Measurements from ENCODE around the gene IGFN1.

Gene IGFN1

DNA sequence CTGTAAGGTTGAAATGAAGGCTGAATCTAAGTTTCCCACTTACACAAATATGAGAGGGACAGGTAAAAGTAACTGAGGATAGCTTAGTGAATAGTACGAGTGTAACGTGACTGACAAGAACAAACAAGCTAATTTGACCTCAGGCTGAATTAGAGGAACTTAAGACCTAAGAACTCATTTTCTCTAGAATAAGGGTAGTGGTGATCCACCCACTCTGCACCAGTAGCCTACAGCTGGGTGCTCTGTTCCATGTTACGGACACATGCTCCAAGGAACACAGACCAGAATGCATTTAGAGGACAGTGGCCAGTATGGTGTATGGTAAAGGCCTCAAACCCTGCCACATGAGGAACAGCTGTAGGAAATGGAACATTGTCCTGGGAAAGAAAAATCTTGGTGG lies 21.4 kb upstream of the IGFN1 start:
- TF ChIP-seq, protein P1, sequence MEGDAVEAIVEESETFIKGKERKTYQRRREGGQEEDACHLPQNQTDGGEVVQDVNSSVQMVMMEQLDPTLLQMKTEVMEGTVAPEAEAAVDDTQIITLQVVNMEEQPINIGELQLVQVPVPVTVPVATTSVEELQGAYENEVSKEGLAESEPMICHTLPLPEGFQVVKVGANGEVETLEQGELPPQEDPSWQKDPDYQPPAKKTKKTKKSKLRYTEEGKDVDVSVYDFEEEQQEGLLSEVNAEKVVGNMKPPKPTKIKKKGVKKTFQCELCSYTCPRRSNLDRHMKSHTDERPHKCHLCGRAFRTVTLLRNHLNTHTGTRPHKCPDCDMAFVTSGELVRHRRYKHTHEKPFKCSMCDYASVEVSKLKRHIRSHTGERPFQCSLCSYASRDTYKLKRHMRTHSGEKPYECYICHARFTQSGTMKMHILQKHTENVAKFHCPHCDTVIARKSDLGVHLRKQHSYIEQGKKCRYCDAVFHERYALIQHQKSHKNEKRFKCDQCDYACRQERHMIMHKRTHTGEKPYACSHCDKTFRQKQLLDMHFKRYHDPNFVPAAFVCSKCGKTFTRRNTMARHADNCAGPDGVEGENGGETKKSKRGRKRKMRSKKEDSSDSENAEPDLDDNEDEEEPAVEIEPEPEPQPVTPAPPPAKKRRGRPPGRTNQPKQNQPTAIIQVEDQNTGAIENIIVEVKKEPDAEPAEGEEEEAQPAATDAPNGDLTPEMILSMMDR (IDR thresholded peaks at IDR 0.05), result no peak

DNA sequence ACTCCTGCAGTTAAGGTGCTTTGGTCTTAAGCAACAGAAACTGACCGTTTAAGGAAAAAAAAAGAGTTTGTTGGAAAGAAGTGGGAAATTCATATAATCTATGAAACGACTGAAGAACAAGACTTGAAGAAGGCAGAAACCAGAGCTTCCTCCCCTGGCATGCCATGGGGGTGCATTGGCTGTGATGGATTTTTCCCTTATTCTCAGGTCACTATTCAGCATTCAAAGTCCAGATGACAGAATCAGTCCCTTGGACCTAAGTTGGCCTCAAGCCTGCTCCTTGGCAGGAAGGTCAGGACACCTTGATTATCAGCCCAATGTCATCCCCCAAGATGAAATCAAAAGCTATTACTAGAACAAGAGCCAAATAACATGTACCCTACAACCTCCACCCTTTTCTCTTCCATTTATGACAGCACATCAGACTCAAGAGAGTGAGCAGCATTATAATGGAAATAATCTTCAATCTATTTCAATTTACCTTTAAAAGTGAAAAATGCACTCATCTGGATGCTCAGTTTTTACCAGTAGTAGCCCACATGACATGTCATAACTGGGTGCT lies 20.6 kb upstream of the IGFN1 start:
- TF ChIP-seq, protein P1 (IDR thresholded peaks at IDR 0.05), result no peak

DNA sequence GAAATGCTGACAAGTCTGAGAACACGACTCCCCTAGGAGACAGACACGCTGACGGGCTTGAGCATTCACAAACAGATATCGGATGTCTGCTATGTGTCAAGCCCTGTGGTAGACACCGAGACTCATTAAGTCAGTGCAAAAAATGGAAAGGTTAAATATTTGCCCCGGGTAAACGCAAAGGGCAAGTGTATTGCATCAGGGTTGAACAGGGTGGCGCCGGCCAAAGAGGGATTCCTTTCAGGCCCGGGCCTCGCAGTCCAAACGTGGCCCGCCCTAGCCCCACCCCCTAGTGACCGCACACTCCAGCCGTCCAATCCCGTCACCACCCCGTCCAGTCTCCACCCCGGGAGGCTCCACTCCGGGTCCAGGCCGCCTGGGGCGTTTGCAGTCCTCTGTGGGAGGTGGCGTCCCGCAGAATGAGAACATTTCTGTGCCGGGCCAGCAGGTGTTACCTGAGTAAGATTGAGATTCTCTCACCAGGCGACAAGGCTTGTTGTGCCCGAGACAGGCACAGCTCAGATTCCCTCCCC lies 20.0 kb upstream of the IGFN1 start:
- TF ChIP-seq, protein P1 (IDR thresholded peaks at IDR 0.05), result no peak

DNA sequence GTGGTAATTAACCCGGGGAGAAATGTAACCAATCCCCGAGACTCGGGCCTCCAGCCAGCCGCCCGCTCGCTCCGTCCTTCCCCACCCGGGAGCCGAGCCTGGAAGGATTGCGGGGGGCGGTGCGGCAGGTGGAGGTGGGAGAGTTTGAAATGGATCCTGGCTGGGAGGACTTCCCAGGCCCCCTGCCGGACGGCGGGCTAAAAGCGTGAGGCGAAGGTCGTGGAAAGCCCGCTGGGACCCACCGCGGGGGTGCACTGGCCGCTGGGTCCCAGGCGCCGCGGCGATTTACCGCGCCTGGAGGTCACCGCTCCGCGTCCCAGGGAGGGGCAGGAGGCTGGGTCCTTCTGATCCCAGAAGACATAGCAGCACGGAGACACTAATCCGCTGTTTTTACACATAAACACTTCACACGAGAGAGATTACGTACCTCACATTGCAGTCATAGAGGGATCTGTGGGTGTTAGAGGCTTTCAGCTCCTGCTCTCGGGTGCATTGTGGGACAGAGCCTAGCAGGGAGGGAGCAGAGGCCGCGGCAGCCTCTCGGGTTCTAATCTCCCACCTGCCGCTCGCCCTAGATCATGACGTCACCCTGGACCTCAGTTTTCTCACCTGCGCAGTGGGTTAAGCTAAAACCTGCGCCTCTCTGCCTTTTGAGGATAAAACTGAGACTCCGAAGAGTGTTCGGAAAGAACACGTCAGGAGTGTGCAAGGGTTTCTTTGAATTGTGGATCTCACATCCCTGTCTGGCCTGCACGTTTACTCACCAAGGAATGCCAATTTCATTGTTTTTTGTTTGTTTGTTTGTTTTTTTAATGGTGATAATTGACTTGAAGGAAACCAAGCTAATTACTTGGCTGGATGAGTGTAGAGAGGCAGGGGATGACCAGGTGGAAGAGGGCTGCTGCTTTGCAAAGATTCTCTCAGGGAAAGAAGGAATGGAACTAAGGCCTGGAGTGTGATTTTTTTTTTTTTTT lies 19.3 kb upstream of the IGFN1 start:
- TF ChIP-seq, protein P1 (IDR thresholded peaks at IDR 0.05), result no peak; the same call in 1 of the 2 replicates

DNA sequence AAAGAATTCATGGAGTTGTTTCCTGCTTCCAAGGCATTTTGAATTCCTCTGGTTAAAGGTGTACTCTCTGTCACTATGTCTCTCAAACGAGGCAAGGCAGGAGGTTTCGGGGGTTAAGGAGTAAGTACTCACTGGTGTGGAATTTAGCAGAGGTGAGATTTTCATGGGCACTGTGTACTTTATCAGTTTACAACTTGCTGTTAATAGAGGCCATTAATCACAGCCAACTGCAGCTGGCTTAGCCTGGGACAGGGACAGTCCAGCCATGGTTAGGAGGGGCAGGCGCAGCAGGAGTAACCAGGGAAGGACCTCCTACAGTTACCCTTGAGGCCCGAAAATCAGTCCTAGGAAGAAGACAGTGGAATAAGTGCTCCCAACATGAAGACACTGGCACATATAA lies 18.3 kb upstream of the IGFN1 start:
- TF ChIP-seq, protein P1 (IDR thresholded peaks at IDR 0.05), result no peak

DNA sequence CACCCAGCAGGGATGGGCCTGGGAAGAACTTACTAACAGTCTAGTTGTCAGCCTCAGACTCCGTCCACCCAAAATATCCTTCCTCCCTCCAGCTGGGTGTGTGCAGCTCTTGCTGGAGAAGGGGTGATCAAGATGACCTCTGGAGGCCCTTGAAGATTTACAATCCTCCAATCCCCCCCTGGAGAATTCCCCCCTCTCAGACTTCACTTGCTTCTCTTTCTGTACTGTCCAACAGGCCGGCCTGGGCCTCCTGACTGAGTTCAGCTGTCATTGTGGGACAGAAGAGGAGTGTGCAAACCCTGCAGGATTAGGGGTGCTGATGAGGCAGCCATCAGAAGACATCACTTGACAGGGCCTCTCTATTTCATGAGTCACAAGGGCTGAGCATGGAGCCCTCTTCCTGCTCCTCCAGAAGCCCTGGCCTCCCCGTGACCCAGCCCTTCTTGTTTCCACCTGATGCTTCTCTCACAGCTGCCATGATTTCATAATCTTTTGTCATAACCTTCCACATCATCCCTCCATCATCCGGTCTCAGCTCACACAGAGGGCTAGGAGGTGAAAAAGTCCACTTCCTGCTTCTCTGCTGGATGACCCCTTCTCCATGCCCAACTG lies 17.5 kb upstream of the IGFN1 start:
- TF ChIP-seq, protein P1 (IDR thresholded peaks at IDR 0.05), result no peak

- TF ChIP-seq, protein P1 (IDR thresholded peaks at IDR 0.05), result no peak
These were observed 16.9 kb upstream of the IGFN1 start for GRCh38 chr1:201173736-201174135.
